Left ventricle myocardium inferior (tissue), 1 donor: Measurements from ENCODE around the gene ARRDC3. TPM values are rescaled to one million over a fixed set of nuclear protein-coding genes. Genes with fewer than 3 reads are reported as not detected.
"Not testable (repeated sequence)": the region's sequence is repeated elsewhere in the genome, so short reads cannot be mapped to it uniquely, and the experiment has no call there.

Experiments used
- DNase-seq: peaks from one replicate; pipeline ENCODE4 v3.0.0-alpha.2; 2020
- H3K27ac ChIP-seq: fragments of 200-600 bp; replicated peaks from 2 replicates; pipeline ENCODE4 v1.8.0; 2021
- H3K27me3 ChIP-seq: fragments of 200-600 bp; 2 replicates; pipeline ENCODE4 v1.8.0; 2021; ENCODE audit warnings: low read depth
- H3K36me3 ChIP-seq: fragments of 200-600 bp; 2 replicates; pipeline ENCODE4 v1.8.0; 2021
- H3K4me1 ChIP-seq: fragments of 200-600 bp; 2 replicates; pipeline ENCODE4 v1.8.0; 2021
- H3K4me3 ChIP-seq: fragments of 200-600 bp; 2 replicates; pipeline ENCODE4 v1.8.0; 2021; ENCODE audit warnings: mild to moderate bottlenecking, moderate library complexity
- H3K9me3 ChIP-seq: fragments of 200-600 bp; replicated peaks from 2 replicates; pipeline ENCODE4 v1.8.0; 2021
- intact Hi-C: fragments of 100-400 bp; cut with micrococcal nuclease; formaldehyde crosslinking; loops from one replicate; pipeline ENCODE4 v1.11.0; 2022
- total RNA-seq: library from RNA; stranded (reverse); fragmentation: NEBNext Ultra II Directional; extraction: Animal tissue kit (Norgen Biotek cat#: 25700); gene quantifications from one replicate; pipeline ENCODE4 v1.2.1, GENCODE V29; 2021
- TF ChIP-seq, protein P1 (sequence below): fragments of 200-600 bp; IDR thresholded peaks from 2 replicates; pipeline ENCODE4 v1.8.0; 2021; ENCODE audit warnings: antibody characterized with exemption, mild to moderate bottlenecking, borderline replicate concordance
- donor health status: DM: no; HTN: yes; CAD: no; lungs with severe emphysema.

The ARRDC3 gene
- total RNA-seq, 1 donor from 2014 or later, result 14.4 TPM

- Histone ChIP-seq H3K27ac (no peak overlapping the region), H3K4me3 (no peak overlapping the region), H3K9me3 (no peaks in the 10 kb centered on the region), H3K27me3 (no peaks in the 10 kb centered on the region), H3K4me1 (no peaks in the 10 kb centered on the region), H3K36me3 (no peaks in the 10 kb centered on the region)
- TF ChIP-seq, protein P1, sequence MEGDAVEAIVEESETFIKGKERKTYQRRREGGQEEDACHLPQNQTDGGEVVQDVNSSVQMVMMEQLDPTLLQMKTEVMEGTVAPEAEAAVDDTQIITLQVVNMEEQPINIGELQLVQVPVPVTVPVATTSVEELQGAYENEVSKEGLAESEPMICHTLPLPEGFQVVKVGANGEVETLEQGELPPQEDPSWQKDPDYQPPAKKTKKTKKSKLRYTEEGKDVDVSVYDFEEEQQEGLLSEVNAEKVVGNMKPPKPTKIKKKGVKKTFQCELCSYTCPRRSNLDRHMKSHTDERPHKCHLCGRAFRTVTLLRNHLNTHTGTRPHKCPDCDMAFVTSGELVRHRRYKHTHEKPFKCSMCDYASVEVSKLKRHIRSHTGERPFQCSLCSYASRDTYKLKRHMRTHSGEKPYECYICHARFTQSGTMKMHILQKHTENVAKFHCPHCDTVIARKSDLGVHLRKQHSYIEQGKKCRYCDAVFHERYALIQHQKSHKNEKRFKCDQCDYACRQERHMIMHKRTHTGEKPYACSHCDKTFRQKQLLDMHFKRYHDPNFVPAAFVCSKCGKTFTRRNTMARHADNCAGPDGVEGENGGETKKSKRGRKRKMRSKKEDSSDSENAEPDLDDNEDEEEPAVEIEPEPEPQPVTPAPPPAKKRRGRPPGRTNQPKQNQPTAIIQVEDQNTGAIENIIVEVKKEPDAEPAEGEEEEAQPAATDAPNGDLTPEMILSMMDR, result no peak
- no peak for DNase-seq
- intact Hi-C loops, result no loop called here
Measured at GRCh38 chr5:91331705-91332104, 51.4 kb downstream of the ARRDC3 start.

DNA sequence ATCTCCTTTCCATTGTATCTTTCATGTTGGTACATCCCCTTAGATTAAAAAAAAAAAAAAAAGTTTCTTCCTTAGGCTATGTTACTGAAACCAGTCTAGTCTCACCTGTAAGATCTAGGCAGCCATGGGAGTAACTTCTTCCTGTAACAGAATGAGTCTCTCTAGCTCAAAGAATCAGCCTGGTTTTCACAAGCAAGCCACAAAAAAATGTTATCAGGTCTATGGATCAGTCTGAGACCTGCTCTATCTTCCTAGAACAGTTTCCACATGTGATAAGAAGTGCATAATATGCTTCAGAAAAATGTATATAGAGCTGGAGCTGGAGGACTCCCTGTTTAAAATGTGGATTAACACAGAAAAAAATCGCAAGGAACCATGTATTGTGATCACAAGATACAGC lies 53.8 kb downstream of the ARRDC3 start:
- Histone ChIP-seq H3K4me1 (no peaks in the 10 kb centered on the region), H3K4me3 (no peak overlapping the region), H3K27me3 (no peaks in the 10 kb centered on the region), H3K36me3 (no peaks in the 10 kb centered on the region), H3K9me3 (no peaks in the 10 kb centered on the region), H3K27ac (no peak overlapping the region)
- TF ChIP-seq, protein P1, result no peak
- intact Hi-C loops, result no loop called here
- no peak for DNase-seq

GRCh38 chr5:91328743-91329142 lies 54.4 kb downstream of the ARRDC3 start:
- no peak for DNase-seq
- Histone ChIP-seq H3K27me3 (no peaks in the 10 kb centered on the region), H3K4me3 (no peak overlapping the region), H3K36me3 (no peaks in the 10 kb centered on the region), H3K9me3 (no peaks in the 10 kb centered on the region), H3K4me1 (no peaks in the 10 kb centered on the region), H3K27ac (no peak overlapping the region)
- intact Hi-C loops, result no loop called here
- TF ChIP-seq, protein P1, result no peak

DNA sequence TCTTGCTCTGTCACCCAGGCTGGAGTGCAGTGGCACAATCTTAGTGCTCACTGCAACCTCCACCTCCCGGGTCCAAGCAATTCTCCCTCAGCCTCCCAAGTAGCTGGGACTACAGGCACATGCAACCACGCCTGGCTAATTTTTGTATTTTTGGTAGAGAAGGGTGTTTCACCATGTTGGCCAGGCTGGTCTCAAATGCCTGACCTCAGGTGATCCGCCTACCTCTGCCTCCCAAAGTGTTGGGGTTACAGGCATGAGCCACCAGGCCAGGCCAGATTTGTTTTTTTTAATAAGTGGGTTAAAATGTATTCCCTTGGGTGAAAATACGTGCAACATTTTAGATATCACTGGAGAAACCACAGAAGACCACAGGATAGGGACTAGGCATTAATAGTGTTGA lies 60.1 kb downstream of the ARRDC3 start:
- intact Hi-C loops, H3K27me3 ChIP-seq, H3K4me1 ChIP-seq, H3K27ac ChIP-seq, DNase-seq, H3K4me3 ChIP-seq, H3K36me3 ChIP-seq, H3K9me3 ChIP-seq: not testable (repeated sequence)

- intact Hi-C loops, result loop anchor here (10.0 kb wide), 1 partner anchor 55 kb away; no protein-coding TSS in a partner anchor
- no peaks in the 10 kb centered on the region for H3K9me3 ChIP-seq
Measured at GRCh38 chr5:91319667-91320066, 63.5 kb downstream of the ARRDC3 start.

DNA sequence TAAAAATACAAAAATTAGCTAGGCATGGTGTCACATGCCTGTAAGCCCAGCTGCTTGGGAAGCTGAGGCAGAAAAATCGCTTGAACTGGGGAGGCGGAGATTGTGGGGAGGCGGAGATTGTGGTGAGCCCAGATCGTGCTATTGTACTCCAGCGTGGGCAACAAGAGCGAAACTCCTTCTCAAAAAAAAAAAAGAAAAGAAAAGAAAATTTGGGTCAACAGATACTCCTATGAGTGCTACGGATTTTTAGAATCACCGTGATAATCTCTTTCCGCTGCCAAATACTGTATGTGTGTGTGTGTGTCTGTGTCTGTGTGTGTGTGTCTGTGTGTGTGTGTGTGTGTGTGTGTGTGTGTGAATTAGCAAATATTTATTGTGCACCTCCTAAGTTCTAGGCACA lies 64.4 kb downstream of the ARRDC3 start:
- DNase-seq, result no peak
- H3K36me3 ChIP-seq, result no peaks in the 10 kb centered on the region
- no peak overlapping the region for H3K27ac ChIP-seq
- H3K4me1 ChIP-seq, result peaks cover 15% of the 10 kb centered on the region
- TF ChIP-seq, protein P1, result no peak
- intact Hi-C loops, result loop anchor here (10.0 kb wide), 1 partner anchor 56 kb away; no protein-coding TSS in a partner anchor
- no peak overlapping the region for H3K4me3 ChIP-seq
- H3K9me3 ChIP-seq, result no peaks in the 10 kb centered on the region
- H3K27me3 ChIP-seq, result no peaks in the 10 kb centered on the region

More at GRCh38 chr5:91319667-91320066, 63.5 kb downstream of the ARRDC3 start:
- H3K4me3 ChIP-seq, result no peak overlapping the region
- no peaks in the 10 kb centered on the region for H3K36me3 ChIP-seq
- TF ChIP-seq, protein P1, result no peak
- peaks cover 6% of the 10 kb centered on the region for H3K4me1 ChIP-seq
- H3K27ac ChIP-seq, result no peak overlapping the region
- H3K27me3 ChIP-seq, result no peaks in the 10 kb centered on the region
- no peak for DNase-seq
